Fibroblast of villous mesenchyme (primary cell): Measurements from ENCODE around the gene M1AP. TPM values are rescaled to one million over a fixed set of nuclear protein-coding genes. Genes with fewer than 3 reads are reported as not detected.
A peak's percentile ranks its signal among the peaks of the same experiment; 100 is the strongest.

Experiments used
- DNase-seq: peaks from one replicate; pipeline ENCODE4 v3.0.0-alpha.2; 2010; ENCODE audit warnings: low read depth
- H3K4me3 ChIP-seq: 2 replicates; pipeline ENCODE4 v1.5.1; 2011; ENCODE audit warnings: low read depth, mild to moderate bottlenecking, low read length
- total RNA-seq: library from RNA; depleted of rRNA; stranded (reverse); fragments of >200 nt; gene quantifications from 2 replicates; pipeline ENCODE4 v1.2.3, GENCODE V29; 2012
- TF ChIP-seq, protein P1 (sequence below): IDR thresholded peaks from 2 replicates; pipeline ENCODE4 v1.5.1; 2012; ENCODE audit warnings: low read depth, mild to moderate bottlenecking, low read length; ENCODE audit not compliant: insufficient read depth

Gene M1AP
- total RNA-seq, 1 donor, result not detected

DNA sequence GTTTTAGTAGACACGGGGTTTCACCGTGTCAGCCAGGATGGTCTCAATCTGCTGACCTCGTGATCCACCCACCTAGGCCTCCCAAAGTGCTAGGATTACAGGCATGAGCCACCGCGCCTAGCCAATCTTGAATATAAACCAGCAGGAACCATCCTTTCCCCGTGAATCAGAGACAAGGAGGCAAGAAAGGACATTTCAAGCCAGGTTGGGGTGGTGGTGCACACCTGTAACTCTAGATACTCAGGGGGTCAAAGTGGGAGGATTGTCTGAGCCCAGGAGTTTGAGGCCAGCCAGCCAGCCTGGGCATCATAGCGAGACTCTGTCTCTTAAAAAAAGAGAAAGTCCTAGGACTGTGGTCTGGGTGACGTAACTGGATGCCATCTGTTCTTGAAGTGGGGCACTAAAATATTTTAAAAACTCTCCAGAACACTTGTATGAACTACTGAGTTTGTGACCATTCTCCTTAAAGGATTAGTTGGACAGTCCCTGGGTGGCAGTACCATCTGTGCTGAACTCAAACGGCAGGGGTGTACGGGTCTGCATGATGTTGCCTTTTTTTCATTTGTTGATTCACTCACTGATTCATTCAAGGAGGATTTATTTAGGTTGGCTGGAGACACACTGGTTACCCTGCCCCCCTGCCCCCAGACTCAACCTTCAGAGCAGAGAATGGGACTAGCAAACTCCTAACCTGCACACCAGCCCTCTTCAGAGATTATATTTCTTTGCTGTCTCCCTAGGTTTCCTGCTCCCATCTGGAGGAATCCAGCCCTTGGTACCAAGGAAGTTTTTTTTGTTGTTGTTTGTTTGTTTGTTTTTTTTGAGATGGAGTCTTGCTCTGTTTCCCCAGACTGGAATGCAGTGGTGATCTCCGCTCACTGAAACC, 136.8 kb downstream of the M1AP start:
- no peak overlapping the region for H3K4me3 ChIP-seq
- TF ChIP-seq, protein P1, sequence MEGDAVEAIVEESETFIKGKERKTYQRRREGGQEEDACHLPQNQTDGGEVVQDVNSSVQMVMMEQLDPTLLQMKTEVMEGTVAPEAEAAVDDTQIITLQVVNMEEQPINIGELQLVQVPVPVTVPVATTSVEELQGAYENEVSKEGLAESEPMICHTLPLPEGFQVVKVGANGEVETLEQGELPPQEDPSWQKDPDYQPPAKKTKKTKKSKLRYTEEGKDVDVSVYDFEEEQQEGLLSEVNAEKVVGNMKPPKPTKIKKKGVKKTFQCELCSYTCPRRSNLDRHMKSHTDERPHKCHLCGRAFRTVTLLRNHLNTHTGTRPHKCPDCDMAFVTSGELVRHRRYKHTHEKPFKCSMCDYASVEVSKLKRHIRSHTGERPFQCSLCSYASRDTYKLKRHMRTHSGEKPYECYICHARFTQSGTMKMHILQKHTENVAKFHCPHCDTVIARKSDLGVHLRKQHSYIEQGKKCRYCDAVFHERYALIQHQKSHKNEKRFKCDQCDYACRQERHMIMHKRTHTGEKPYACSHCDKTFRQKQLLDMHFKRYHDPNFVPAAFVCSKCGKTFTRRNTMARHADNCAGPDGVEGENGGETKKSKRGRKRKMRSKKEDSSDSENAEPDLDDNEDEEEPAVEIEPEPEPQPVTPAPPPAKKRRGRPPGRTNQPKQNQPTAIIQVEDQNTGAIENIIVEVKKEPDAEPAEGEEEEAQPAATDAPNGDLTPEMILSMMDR, result no peak
- no peak for DNase-seq

DNA sequence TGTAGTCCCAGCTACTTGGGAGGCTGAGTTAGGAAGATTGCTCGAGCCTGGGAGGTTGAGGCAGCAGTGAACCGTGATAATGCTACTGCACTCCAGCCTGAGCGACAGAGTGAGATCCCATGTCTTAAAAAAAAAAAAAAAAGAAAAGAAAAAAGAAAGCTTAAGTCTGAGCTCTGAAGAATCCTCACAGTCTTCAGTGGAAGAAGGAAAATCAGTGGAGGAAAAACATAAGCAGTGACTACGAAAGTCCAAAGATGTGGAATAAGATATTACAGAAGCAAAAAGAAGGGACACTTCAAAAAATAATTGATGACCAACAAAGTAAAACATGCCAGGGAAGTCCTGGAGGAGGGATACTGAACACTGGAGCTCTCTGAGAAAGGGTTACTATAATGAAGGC, 137.9 kb downstream of the M1AP start:
- DNase-seq, result no peak
- no peak overlapping the region for H3K4me3 ChIP-seq
- TF ChIP-seq, protein P1, result no peak

DNA sequence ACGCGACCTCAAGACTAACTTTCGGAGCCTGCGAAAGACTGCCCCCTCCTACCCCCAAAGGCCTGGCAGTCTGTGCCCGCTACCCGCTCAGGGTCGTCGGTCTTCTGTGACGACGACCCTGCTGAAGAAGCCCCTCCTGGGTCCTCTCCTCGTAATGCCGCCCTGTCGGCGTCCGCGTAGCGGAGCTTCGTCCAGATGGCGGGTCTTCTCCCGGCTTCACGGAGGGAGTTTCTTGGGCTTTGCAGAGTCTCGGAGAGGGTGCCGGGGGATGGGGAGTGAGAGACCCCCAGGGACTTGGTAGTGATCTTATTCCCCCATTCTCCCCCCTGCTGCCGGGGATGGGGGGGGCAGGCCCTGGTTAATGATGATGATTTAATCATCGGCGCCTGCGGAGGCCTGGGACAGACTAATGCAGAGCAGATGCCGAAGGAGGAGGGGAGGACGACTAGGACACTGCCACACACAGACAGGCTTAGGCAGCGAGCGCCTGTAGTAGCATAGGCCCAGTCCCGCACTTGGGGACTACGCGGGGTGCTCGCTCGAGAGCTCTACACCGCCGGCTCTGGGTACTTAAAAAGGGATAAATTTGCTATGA, 140.1 kb downstream of the M1AP start:
- peak; percentile 42 for DNase-seq
- peak overlapping the region; percentile 98 for H3K4me3 ChIP-seq
- TF ChIP-seq, protein P1, result no peak

Other genes starting within 250 kb of the M1AP start
- 0.86 and 1.3 TPM in 2 replicates for gene C2orf81, start 226.7 kb downstream of the M1AP start, total RNA-seq
- gene WDR54, start 226.6 kb downstream of the M1AP start, total RNA-seq, result 28.9 and 43.8 TPM in 2 replicates
- 17.4 and 18.1 TPM in 2 replicates for gene RTKN, start 206.4 kb downstream of the M1AP start, total RNA-seq
- gene INO80B, start 193.2 kb downstream of the M1AP start, total RNA-seq, result 10.0 and 11.7 TPM in 2 replicates
- 45.4 and 50.5 TPM in 2 replicates for gene WBP1, start 189.9 kb downstream of the M1AP start, total RNA-seq
- gene MOGS, start 182.9 kb downstream of the M1AP start, total RNA-seq, result 52.2 and 62.2 TPM in 2 replicates
- 21.2 and 23.5 TPM in 2 replicates for gene MRPL53, start 175.7 kb downstream of the M1AP start, total RNA-seq
- gene CCDC142, start 165.3 kb downstream of the M1AP start, total RNA-seq, result 27.2 and 29.6 TPM in 2 replicates
- 8.6 and 14.8 TPM in 2 replicates for gene TTC31, start 165.2 kb downstream of the M1AP start, total RNA-seq
- 1.3 and 2.9 TPM in 2 replicates for gene LBX2, start 148.7 kb downstream of the M1AP start, total RNA-seq
- gene PCGF1, start 140.6 kb downstream of the M1AP start, total RNA-seq, result 21.6 and 23.7 TPM in 2 replicates
- gene TLX2, start 133.9 kb downstream of the M1AP start, total RNA-seq, result not detected in 2 replicates
- gene DQX1, start 122.1 kb downstream of the M1AP start, total RNA-seq, result not detected in 2 replicates
- 60.2 and 68.2 TPM in 2 replicates for gene AUP1, start 118.6 kb downstream of the M1AP start, total RNA-seq
- 36.7 and 40.2 TPM in 2 replicates for gene HTRA2, start 118.4 kb downstream of the M1AP start, total RNA-seq
- 9.9 and 10.6 TPM in 2 replicates for gene LOXL3, start 94.4 kb downstream of the M1AP start, total RNA-seq
- 9.9 and 20.0 TPM in 2 replicates for gene DOK1, start 93.6 kb downstream of the M1AP start, total RNA-seq
- 5.6 and 7.7 TPM in 2 replicates for gene SEMA4F, start 5.9 kb upstream of the M1AP start, total RNA-seq
- 15.1 and 31.2 TPM in 2 replicates for gene HK2, start 185.8 kb upstream of the M1AP start, total RNA-seq